Measurements from ENCODE around the gene HOMEZ. TPM values are rescaled to one million over a fixed set of nuclear protein-coding genes. Genes with fewer than 3 reads are reported as not detected.
"Not testable (repeated sequence)": the region's sequence is repeated elsewhere in the genome, so short reads cannot be mapped to it uniquely, and the experiment has no call there.

The HOMEZ gene
- total RNA-seq, 1 donor from 2014 or later = 6.8 TPM

- not testable (repeated sequence) for DNase-seq (ENCODE audit: low spot score)
Observed at GRCh38 chr14:23232241-23232808, 53.6 kb downstream of the HOMEZ start.

DNA sequence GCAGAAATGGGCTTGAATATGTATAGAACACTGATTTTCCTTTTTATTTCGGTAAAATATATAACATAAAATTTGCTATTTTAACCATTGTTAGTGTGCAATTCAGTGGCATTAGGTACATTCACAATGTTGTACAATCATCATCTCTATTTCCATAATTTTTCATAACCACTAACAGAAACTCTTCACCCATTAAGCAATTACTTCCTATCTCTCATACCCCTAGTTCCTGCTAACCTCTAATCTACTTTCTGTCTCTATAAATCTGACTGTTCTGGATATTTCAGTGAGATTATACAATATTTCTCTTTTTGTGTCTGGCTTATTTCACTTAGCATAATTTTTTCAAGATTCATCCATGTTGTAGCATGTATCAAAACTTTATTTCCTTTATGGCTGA, 57.1 kb downstream of the HOMEZ start:
- DNase-seq (ENCODE audit: low spot score) = no peak

DNA sequence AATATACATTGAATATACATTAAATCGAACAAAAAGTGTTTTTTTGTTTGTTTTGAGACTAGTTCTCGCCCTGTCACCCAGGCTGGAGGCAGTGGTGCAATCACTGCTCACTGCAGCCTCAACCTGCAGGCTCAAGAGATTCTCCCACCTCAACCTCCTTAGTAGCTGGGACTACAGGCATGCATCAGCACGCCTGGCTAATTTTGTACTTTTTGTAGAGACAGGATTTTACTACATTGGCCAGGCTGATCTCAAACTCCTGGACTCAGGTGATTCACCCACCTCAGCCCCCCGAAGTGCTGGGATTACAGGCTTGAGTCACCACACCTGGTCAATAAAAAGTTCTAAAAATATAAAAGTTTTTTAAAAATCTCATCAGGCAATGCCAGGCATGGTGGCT, 58.4 kb downstream of the HOMEZ start:
- no peak for DNase-seq (ENCODE audit: low spot score)

- DNase-seq (ENCODE audit: low spot score) = not testable (repeated sequence)
Observed at GRCh38 chr14:23224958-23225357, 61.0 kb downstream of the HOMEZ start.

Other genes starting within 250 kb of the HOMEZ start
- not detected for gene PSMB11, start 243.9 kb downstream of the HOMEZ start, total RNA-seq
- gene CDH24, start 228.6 kb downstream of the HOMEZ start, total RNA-seq = 2.4 TPM
- 137 TPM for gene ACIN1, start 191.0 kb downstream of the HOMEZ start, total RNA-seq
- gene C14orf119, start 190.6 kb downstream of the HOMEZ start, total RNA-seq = 50.5 TPM
- gene CIROP, start 181.1 kb downstream of the HOMEZ start, total RNA-seq = not detected
- gene CEBPE, start 166.9 kb downstream of the HOMEZ start, total RNA-seq = not detected
- gene SLC7A8, start 102.5 kb downstream of the HOMEZ start, total RNA-seq = 33.4 TPM
- not detected for gene RNF212B, start 48.2 kb downstream of the HOMEZ start, total RNA-seq
- gene PPP1R3E, start 16.7 kb upstream of the HOMEZ start, total RNA-seq = 8.0 TPM
- gene BCL2L2, start 20.7 kb upstream of the HOMEZ start, total RNA-seq = 60.1 TPM
- gene PABPN1, start 35.3 kb upstream of the HOMEZ start, total RNA-seq = 129 TPM
- 7.0 TPM for gene SLC22A17, start 66.8 kb upstream of the HOMEZ start, total RNA-seq
- gene EFS, start 79.0 kb upstream of the HOMEZ start, total RNA-seq = 15.5 TPM
- not detected for gene IL25, start 86.7 kb upstream of the HOMEZ start, total RNA-seq
- gene CMTM5, start 90.9 kb upstream of the HOMEZ start, total RNA-seq = not detected
- not detected for gene MYH6, start 122.1 kb upstream of the HOMEZ start, total RNA-seq
- not detected for gene MYH7, start 149.5 kb upstream of the HOMEZ start, total RNA-seq
- 29.7 TPM for gene NGDN, start 183.6 kb upstream of the HOMEZ start, total RNA-seq